ENCODE measurements around the gene DVL2. TPM values are rescaled to one million over a fixed set of nuclear protein-coding genes. Genes with fewer than 3 reads are reported as not detected.

Gene DVL2
- total and polyA plus RNA-seq, 9 donors = 8.2 to 80.6 (median 55.8) TPM

GRCh38 chr17:7192271-7192937, 41.9 kb downstream of the DVL2 start:
- peak in 1 of 5 donors; percentile 33 for DNase-seq
- no peaks in the 10 kb centered on the region for H3K9me3 ChIP-seq
- H3K27ac ChIP-seq = no peak overlapping the region
- no peak for TF ChIP-seq CTCF (IDR thresholded peaks at IDR 0.05)
- no peak for TF ChIP-seq POLR2A (IDR thresholded peaks at IDR 0.05)
- TF ChIP-seq EP300 (IDR thresholded peaks at IDR 0.05) = no peak
- whole genome bisulfite sequencing, 3 donors = 67 to 72% (median 68%) methylated on average over 12 of the region's 12 CpGs
- H3K27me3 ChIP-seq = no peaks in the 10 kb centered on the region
- H3K4me3 ChIP-seq = no peak overlapping the region
- H3K4me1 ChIP-seq (ENCODE audit: insufficient read depth) = no peaks in the 10 kb centered on the region
- intact Hi-C loops (cut with DNase I) = no loop called here
- H3K36me3 ChIP-seq = no peaks in the 10 kb centered on the region

GRCh38 chr17:7191571-7192270, 42.6 kb downstream of the DVL2 start:
- H3K36me3 ChIP-seq = no peaks in the 10 kb centered on the region
- H3K27ac ChIP-seq = no peak overlapping the region
- no peaks in the 10 kb centered on the region for H3K9me3 ChIP-seq
- intact Hi-C loops (cut with DNase I) = no loop called here
- no peak for TF ChIP-seq POLR2A (IDR thresholded peaks at IDR 0.05)
- 61 to 64% (median 64%) methylated on average over 26 of the region's 26 CpGs for WGBS, 3 donors
- DNase-seq = peak; percentile 53 to 71 (median 64)
- no peak overlapping the region for H3K4me3 ChIP-seq
- H3K4me1 ChIP-seq (ENCODE audit: insufficient read depth) = no peaks in the 10 kb centered on the region
- H3K27me3 ChIP-seq = no peaks in the 10 kb centered on the region

- 81 to 87% (median 83%) methylated on average over 12 of the region's 12 CpGs for WGBS, 3 donors
- peak in 1 of 5 donors; percentile 44 for DNase-seq
- no peaks in the 10 kb centered on the region for H3K27me3 ChIP-seq
- intact Hi-C loops (cut with DNase I) = no loop called here
- H3K4me3 ChIP-seq = no peak overlapping the region
- TF ChIP-seq EP300 (IDR thresholded peaks at IDR 0.05) = no peak
- no peak for TF ChIP-seq CTCF (IDR thresholded peaks at IDR 0.05)
- no peak overlapping the region for H3K27ac ChIP-seq
- H3K4me1 ChIP-seq (ENCODE audit: insufficient read depth) = no peaks in the 10 kb centered on the region
- H3K36me3 ChIP-seq = no peaks in the 10 kb centered on the region
- no peaks in the 10 kb centered on the region for H3K9me3 ChIP-seq
Measured at GRCh38 chr17:7191069-7191468, 43.2 kb downstream of the DVL2 start.

GRCh38 chr17:7190276-7190917, 43.9 kb downstream of the DVL2 start:
- WGBS, 3 donors = 75 to 81% (median 76%) methylated on average over 14 of the region's 14 CpGs
- no peaks in the 10 kb centered on the region for H3K27me3 ChIP-seq
- no peak overlapping the region for H3K4me3 ChIP-seq
- no peaks in the 10 kb centered on the region for H3K9me3 ChIP-seq
- intact Hi-C loops (cut with DNase I) = no loop called here
- DNase-seq = peak in 2 of 5 donors; percentile 20 to 36
- TF ChIP-seq POLR2A (IDR thresholded peaks at IDR 0.05) (no peak), EP300 (IDR thresholded peaks at IDR 0.05) (no peak), CTCF (IDR thresholded peaks at IDR 0.05) (no peak)
- H3K36me3 ChIP-seq = no peaks in the 10 kb centered on the region
- no peaks in the 10 kb centered on the region for H3K4me1 ChIP-seq (ENCODE audit: insufficient read depth)
- no peak overlapping the region for H3K27ac ChIP-seq

Measured in ovary (tissue), 9 donors.